Fibroblast of skin of back (primary cell): ENCODE measurements around the gene CORO7.
"Not testable (repeated sequence)": the region's sequence is repeated elsewhere in the genome, so short reads cannot be mapped to it uniquely, and the experiment has no call there.

Experiments used
- DNase-seq: peaks from one replicate; pipeline ENCODE4 v3.0.0-alpha.2; 2013

CORO7 gene

GRCh38 chr16:4401510-4401909 is 14.9 kb downstream of the CORO7 start:
- no peak for DNase-seq

- DNase-seq = no peak
Measured at GRCh38 chr16:4401094-4401501, 15.3 kb downstream of the CORO7 start.

GRCh38 chr16:4399001-4399730 is 17.2 kb downstream of the CORO7 start:
- no peak for DNase-seq

- DNase-seq = no peak
Measured at GRCh38 chr16:4395055-4395726, 21.2 kb downstream of the CORO7 start.

- not testable (repeated sequence) for DNase-seq
Measured at GRCh38 chr16:4393850-4394249, 22.5 kb downstream of the CORO7 start.

- no peak for DNase-seq
Measured at GRCh38 chr16:4393240-4393600, 23.2 kb downstream of the CORO7 start.

GRCh38 chr16:4392382-4393239 is 23.8 kb downstream of the CORO7 start:
- peak; percentile 81 for DNase-seq

- DNase-seq = no peak
Measured at GRCh38 chr16:4391631-4392381, 24.6 kb downstream of the CORO7 start.

- no peak for DNase-seq
Measured at GRCh38 chr16:4390266-4391260, 25.8 kb downstream of the CORO7 start.

- DNase-seq = peak; percentile 56
Measured at GRCh38 chr16:4389051-4389955, 27.1 kb downstream of the CORO7 start.

- DNase-seq = peak; percentile 93
Measured at GRCh38 chr16:4388271-4389021, 27.9 kb downstream of the CORO7 start.

- no peak for DNase-seq
Measured at GRCh38 chr16:4387781-4388180, 28.6 kb downstream of the CORO7 start.

- peak; percentile 56 for DNase-seq
Measured at GRCh38 chr16:4386951-4387565, 29.3 kb downstream of the CORO7 start.

- DNase-seq = peak; percentile 66
Measured at GRCh38 chr16:4386451-4386805, 30.0 kb downstream of the CORO7 start.

GRCh38 chr16:4385789-4386450 is 30.5 kb downstream of the CORO7 start:
- DNase-seq = no peak

- no peak for DNase-seq
Measured at GRCh38 chr16:4385066-4385788, 31.2 kb downstream of the CORO7 start.

- DNase-seq = peak; percentile 75
Measured at GRCh38 chr16:4384509-4384942, 31.9 kb downstream of the CORO7 start.
